ENCODE measurements around the gene IDH1.

DNA sequence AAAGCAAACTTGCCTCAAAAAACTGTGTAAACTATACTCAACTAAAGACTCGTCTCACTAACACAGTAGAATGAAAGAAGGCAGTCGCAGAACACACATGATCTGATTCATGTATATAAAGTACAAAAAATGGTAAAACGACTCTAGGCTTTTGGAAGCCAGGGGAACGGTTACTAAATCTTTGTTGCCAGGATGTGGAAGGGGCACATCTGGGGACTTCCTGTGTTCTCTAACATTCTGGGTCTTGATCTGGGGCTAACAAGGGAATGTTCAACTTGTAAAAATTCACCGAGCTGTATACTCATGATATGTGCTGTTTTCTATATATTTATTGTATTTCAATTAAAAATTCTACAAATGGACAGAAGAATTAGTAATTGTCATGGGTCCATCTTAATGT is 50.7 kb downstream of the IDH1 start:
- TF ChIP-seq EP300 (IDR thresholded peaks at IDR 0.05; ENCODE audit: borderline replicate concordance in 1 of 2, low read depth in 2 of 2, low read length in 2 of 2) = no peak
- no peak for TF ChIP-seq EZH2 (IDR thresholded peaks at IDR 0.05; ENCODE audit: low read depth, low read length, severe bottlenecking)
- TF ChIP-seq CTCF (IDR thresholded peaks at IDR 0.05; ENCODE audit: control extremely low read depth in 1 of 3, insufficient read depth in 1 of 3, low read depth in 1 of 3, low read length in 3 of 3) = no peak
- TF ChIP-seq GABPA (IDR thresholded peaks at IDR 0.05; ENCODE audit: borderline replicate concordance, insufficient read depth, low read length) = no peak
- no peak for TF ChIP-seq CHD2 (IDR thresholded peaks at IDR 0.05; ENCODE audit: low read length)
- TF ChIP-seq JUN (IDR thresholded peaks at IDR 0.05; ENCODE audit: low read depth, low read length) = no peak

All from H1 (cell line).